ENCODE measurements around the gene TMEM184B.
"Not testable (repeated sequence)": the region's sequence is repeated elsewhere in the genome, so short reads cannot be mapped to it uniquely, and the experiment has no call there.

Gene TMEM184B

GRCh38 chr22:38249301-38249700, 23.5 kb downstream of the TMEM184B start:
- DNase-seq (ENCODE audit: low read depth in 2 of 2), result no peak

- DNase-seq (ENCODE audit: low read depth in 2 of 2), result no peak
These were observed 24.5 kb downstream of the TMEM184B start for GRCh38 chr22:38248280-38248679.

GRCh38 chr22:38247713-38248112, 25.1 kb downstream of the TMEM184B start:
- no peak for DNase-seq (ENCODE audit: low read depth in 2 of 2)

- no peak for DNase-seq (ENCODE audit: low read depth in 2 of 2)
These were observed 26.1 kb downstream of the TMEM184B start for GRCh38 chr22:38246692-38247091.

GRCh38 chr22:38246046-38246658, 26.7 kb downstream of the TMEM184B start:
- DNase-seq (ENCODE audit: low read depth in 2 of 2), result no peak

- DNase-seq (ENCODE audit: low read depth in 2 of 2), result no peak
These were observed 28.7 kb downstream of the TMEM184B start for GRCh38 chr22:38244106-38244505.

- no peak for DNase-seq (ENCODE audit: low read depth in 2 of 2)
These were observed 29.6 kb downstream of the TMEM184B start for GRCh38 chr22:38243007-38243765.

GRCh38 chr22:38240734-38241252, 32.0 kb downstream of the TMEM184B start:
- DNase-seq (ENCODE audit: low read depth in 2 of 2), result peak; percentile 67 to 69

GRCh38 chr22:38239101-38239761, 33.6 kb downstream of the TMEM184B start:
- peak; percentile 74 to 75 for DNase-seq (ENCODE audit: low read depth in 2 of 2)

- DNase-seq (ENCODE audit: low read depth in 2 of 2), result no peak
These were observed 34.2 kb downstream of the TMEM184B start for GRCh38 chr22:38238519-38239071.

- DNase-seq (ENCODE audit: low read depth in 2 of 2), result no peak
These were observed 36.0 kb downstream of the TMEM184B start for GRCh38 chr22:38236786-38237185.

- DNase-seq (ENCODE audit: low read depth in 2 of 2), result no peak
These were observed 37.5 kb downstream of the TMEM184B start for GRCh38 chr22:38235240-38235850.

GRCh38 chr22:38233856-38234255, 39.0 kb downstream of the TMEM184B start:
- DNase-seq (ENCODE audit: low read depth in 2 of 2), result not testable (repeated sequence)

GRCh38 chr22:38233427-38233826, 39.4 kb downstream of the TMEM184B start:
- DNase-seq (ENCODE audit: low read depth in 2 of 2), result no peak

- DNase-seq (ENCODE audit: low read depth in 2 of 2), result no peak
These were observed 40.6 kb downstream of the TMEM184B start for GRCh38 chr22:38232196-38232595.

- no peak for DNase-seq (ENCODE audit: low read depth in 2 of 2)
These were observed 41.9 kb downstream of the TMEM184B start for GRCh38 chr22:38230916-38231315.

- DNase-seq (ENCODE audit: low read depth in 2 of 2), result peak in 1 of 2 experiments; percentile 12
These were observed 42.5 kb downstream of the TMEM184B start for GRCh38 chr22:38230108-38230825.

GRCh38 chr22:38228873-38229740, 43.7 kb downstream of the TMEM184B start:
- DNase-seq (ENCODE audit: low read depth in 2 of 2), result no peak

- no peak for DNase-seq (ENCODE audit: low read depth in 2 of 2)
These were observed 44.4 kb downstream of the TMEM184B start for GRCh38 chr22:38228326-38228872.

All from fibroblast of skin of left biceps (primary cell).